Activated naive CD4-positive, alpha-beta T cell treated with anti-CD3 and anti-CD28 coated beads, Interleukin-2, amount 50 U/mL, for 24 hours (primary cell): Measurements from ENCODE around the gene TMCO4.
A peak's percentile ranks its signal among the peaks of the same experiment; 100 is the strongest.
"Not testable (repeated sequence)": the region's sequence is repeated elsewhere in the genome, so short reads cannot be mapped to it uniquely, and the experiment has no call there.

Source experiments
- H3K27ac Mint-ChIP-seq: one replicate; pipeline ENCODE4 v1.8.0; 2021; ENCODE audit warnings: mild to moderate bottlenecking, mixed read lengths
- H3K27me3 Mint-ChIP-seq: one replicate; pipeline ENCODE4 v1.8.0; 2021; ENCODE audit warnings: mixed read lengths
- H3K36me3 Mint-ChIP-seq: one replicate; pipeline ENCODE4 v1.8.0; 2021; ENCODE audit warnings: mixed read lengths
- H3K4me1 Mint-ChIP-seq: one replicate; pipeline ENCODE4 v1.8.0; 2021; ENCODE audit warnings: mixed read lengths
- H3K4me3 Mint-ChIP-seq: one replicate; pipeline ENCODE4 v1.8.0; 2021; ENCODE audit warnings: mild to moderate bottlenecking, mixed read lengths
- H3K9me3 Mint-ChIP-seq: one replicate; pipeline ENCODE4 v1.8.0; 2021; ENCODE audit warnings: mixed read lengths

The TMCO4 gene

DNA sequence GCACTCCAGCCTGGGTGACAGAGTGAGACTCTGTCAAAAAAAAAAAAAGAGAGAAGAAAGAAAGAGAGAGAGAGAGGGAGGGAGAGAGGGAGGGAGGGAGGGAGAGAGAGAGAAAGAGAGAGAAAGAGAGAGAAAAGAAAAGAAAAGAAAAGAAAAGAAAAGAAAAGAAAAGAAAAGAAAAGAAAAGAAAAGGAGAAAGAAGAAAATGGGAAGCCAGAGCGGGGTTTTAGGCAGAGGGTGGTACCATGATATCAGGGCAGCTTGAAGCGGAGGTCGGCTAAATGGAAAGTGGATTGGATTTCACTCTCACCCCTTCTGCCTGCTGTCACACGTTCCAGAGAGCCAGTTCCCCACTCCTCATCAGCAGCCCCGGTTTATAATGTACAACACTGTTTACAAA is 1.9 kb downstream of the TMCO4 start:
- no peaks in the 10 kb centered on the region for H3K27me3 Mint-ChIP-seq
- peak overlapping the region; percentile 41 for H3K4me3 Mint-ChIP-seq
- no peaks in the 10 kb centered on the region for H3K9me3 Mint-ChIP-seq
- peaks cover 44% of the 10 kb centered on the region for H3K4me1 Mint-ChIP-seq
- H3K36me3 Mint-ChIP-seq: peaks cover 5% of the 10 kb centered on the region
- no peak overlapping the region for H3K27ac Mint-ChIP-seq

- Mint-ChIP-seq H3K27ac (no peak overlapping the region), H3K36me3 (peaks cover 15% of the 10 kb centered on the region), H3K4me3 (no peak overlapping the region), H3K4me1 (peaks cover 43% of the 10 kb centered on the region), H3K27me3 (no peaks in the 10 kb centered on the region), H3K9me3 (no peaks in the 10 kb centered on the region)
Observed at GRCh38 chr1:19794583-19794982, 5.1 kb downstream of the TMCO4 start.

GRCh38 chr1:19793360-19794046 is 6.2 kb downstream of the TMCO4 start:
- Mint-ChIP-seq H3K36me3 (peaks cover 15% of the 10 kb centered on the region), H3K4me1 (peaks cover 35% of the 10 kb centered on the region), H3K27me3 (no peaks in the 10 kb centered on the region), H3K9me3 (no peaks in the 10 kb centered on the region), H3K27ac (no peak overlapping the region), H3K4me3 (no peak overlapping the region)

GRCh38 chr1:19792237-19793002 is 7.3 kb downstream of the TMCO4 start:
- Mint-ChIP-seq H3K27me3 (no peaks in the 10 kb centered on the region), H3K27ac (no peak overlapping the region), H3K9me3 (no peaks in the 10 kb centered on the region), H3K36me3 (peaks cover 15% of the 10 kb centered on the region), H3K4me3 (no peak overlapping the region), H3K4me1 (peaks cover 35% of the 10 kb centered on the region)

DNA sequence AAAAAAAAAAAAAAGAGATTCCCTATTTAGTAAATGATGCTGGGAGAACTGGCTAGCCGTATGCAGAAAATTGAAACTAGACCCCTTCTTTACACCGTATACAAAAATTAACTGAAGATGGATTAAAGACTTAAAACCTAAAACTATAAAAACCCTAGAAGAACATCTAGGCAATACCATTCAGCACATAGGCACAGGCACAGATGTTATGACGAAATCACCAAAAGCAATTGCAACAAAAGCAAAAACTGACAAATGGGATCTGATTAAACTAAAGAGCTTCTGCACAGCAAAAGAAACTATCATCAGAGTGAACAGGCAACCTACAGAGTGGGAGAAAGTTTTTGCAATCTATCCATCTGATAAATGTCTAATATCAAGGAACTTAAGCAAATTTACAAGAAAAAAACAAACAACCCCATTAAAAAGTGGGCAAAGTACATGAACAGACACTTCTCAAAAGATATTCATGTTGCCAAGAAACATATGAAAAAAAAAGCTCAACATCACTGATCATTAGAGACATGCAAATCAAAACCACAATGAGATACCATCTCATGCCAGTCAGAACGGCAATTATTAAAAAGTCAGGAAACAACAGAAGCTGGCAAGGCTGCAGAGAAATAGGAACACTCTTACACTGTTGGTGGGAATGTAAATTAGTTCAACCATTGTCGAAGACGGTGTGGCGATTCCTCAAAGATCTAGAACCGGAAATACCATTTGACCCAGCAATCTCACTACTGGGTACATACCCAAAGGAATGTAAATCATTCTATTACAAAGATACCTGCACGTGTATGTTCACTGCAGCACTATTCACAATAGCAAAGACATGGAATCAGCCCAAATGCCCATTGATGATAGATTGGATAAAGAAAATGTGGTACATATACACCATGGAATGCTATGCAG is 9.4 kb downstream of the TMCO4 start:
- not testable (repeated sequence) for H3K4me3 Mint-ChIP-seq, H3K27me3 Mint-ChIP-seq, H3K9me3 Mint-ChIP-seq, H3K27ac Mint-ChIP-seq
- H3K4me1 Mint-ChIP-seq: peaks cover 32% of the 10 kb centered on the region
- H3K36me3 Mint-ChIP-seq: peaks cover 16% of the 10 kb centered on the region

GRCh38 chr1:19786988-19787423 is 12.7 kb downstream of the TMCO4 start:
- Mint-ChIP-seq H3K9me3 (no peaks in the 10 kb centered on the region), H3K4me1 (peaks cover 14% of the 10 kb centered on the region), H3K27me3 (no peaks in the 10 kb centered on the region), H3K4me3 (no peak overlapping the region), H3K27ac (no peak overlapping the region), H3K36me3 (peaks cover 12% of the 10 kb centered on the region)

GRCh38 chr1:19785660-19786059 is 14.1 kb downstream of the TMCO4 start:
- Mint-ChIP-seq H3K4me3 (no peak overlapping the region), H3K4me1 (peaks cover 8% of the 10 kb centered on the region), H3K9me3 (no peaks in the 10 kb centered on the region), H3K27ac (no peak overlapping the region), H3K27me3 (no peaks in the 10 kb centered on the region), H3K36me3 (peaks cover 11% of the 10 kb centered on the region)

DNA sequence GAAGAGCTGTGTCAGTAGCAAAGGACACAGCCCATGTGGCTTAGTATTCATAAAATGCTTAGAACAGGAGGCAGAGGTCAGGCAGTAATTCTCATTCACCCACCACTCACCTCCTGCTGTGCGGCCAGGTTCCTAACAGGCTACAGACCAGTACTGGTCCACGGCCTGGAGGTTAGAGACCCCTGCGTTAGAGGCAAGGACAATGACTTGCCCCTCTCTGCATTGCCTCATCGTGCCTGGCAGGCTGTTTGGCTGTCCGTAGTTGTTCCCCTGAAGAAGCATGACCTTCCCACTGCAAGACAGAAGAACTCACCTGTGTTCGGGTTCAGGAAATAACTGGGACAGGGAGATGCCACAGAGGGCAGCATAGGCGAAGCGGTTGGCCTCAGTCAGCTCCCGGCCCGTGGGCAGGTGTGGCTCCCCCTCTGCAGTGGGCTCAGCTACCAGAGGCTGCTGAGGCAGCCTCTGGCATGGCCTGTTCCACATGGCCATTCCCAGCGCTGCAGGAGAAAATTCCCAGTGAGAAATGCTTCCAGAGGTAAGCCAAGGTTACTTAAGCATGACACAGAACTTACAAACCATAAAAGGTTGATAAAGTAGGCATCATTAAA is 19.3 kb downstream of the TMCO4 start:
- Mint-ChIP-seq H3K4me1 (no peaks in the 10 kb centered on the region), H3K36me3 (peaks cover 25% of the 10 kb centered on the region), H3K9me3 (no peaks in the 10 kb centered on the region), H3K27ac (no peak overlapping the region), H3K4me3 (no peak overlapping the region), H3K27me3 (no peaks in the 10 kb centered on the region)

- no peak overlapping the region for H3K27ac Mint-ChIP-seq
- H3K4me3 Mint-ChIP-seq: no peak overlapping the region
- H3K4me1 Mint-ChIP-seq: no peaks in the 10 kb centered on the region
- no peaks in the 10 kb centered on the region for H3K27me3 Mint-ChIP-seq
- H3K36me3 Mint-ChIP-seq: peaks cover 20% of the 10 kb centered on the region
- H3K9me3 Mint-ChIP-seq: no peaks in the 10 kb centered on the region
Observed at GRCh38 chr1:19776933-19777332, 22.8 kb downstream of the TMCO4 start.

GRCh38 chr1:19776287-19776686 is 23.4 kb downstream of the TMCO4 start:
- H3K27me3 Mint-ChIP-seq: no peaks in the 10 kb centered on the region
- no peaks in the 10 kb centered on the region for H3K4me1 Mint-ChIP-seq
- no peaks in the 10 kb centered on the region for H3K9me3 Mint-ChIP-seq
- peaks cover 19% of the 10 kb centered on the region for H3K36me3 Mint-ChIP-seq
- no peak overlapping the region for H3K27ac Mint-ChIP-seq
- no peak overlapping the region for H3K4me3 Mint-ChIP-seq

GRCh38 chr1:19775831-19776230 is 23.9 kb downstream of the TMCO4 start:
- Mint-ChIP-seq H3K4me1 (no peaks in the 10 kb centered on the region), H3K9me3 (no peaks in the 10 kb centered on the region), H3K27me3 (no peaks in the 10 kb centered on the region), H3K27ac (no peak overlapping the region), H3K36me3 (peaks cover 19% of the 10 kb centered on the region), H3K4me3 (no peak overlapping the region)

DNA sequence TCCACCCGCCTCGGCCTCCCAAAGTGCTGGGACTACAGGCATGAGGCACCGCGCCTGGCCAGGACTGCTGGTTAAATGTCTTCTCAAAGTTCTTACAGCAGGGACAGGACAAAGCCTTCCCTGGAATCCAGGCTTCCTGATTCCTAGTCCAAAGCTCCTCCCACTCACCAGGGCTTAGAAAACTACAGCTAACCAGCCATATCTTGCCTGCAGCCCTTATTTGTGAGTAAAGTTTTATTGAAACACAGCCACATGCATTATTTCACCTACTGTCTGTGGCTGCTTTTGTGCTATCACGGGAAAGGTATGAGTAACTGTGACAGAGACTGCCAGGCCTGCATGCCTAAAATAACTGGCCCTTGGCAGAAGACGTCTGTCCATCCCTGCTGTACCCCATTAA is 24.4 kb downstream of the TMCO4 start:
- Mint-ChIP-seq H3K27me3 (no peaks in the 10 kb centered on the region), H3K36me3 (peaks cover 18% of the 10 kb centered on the region), H3K4me3 (no peak overlapping the region), H3K27ac (no peak overlapping the region), H3K4me1 (no peaks in the 10 kb centered on the region), H3K9me3 (no peaks in the 10 kb centered on the region)

- H3K4me1 Mint-ChIP-seq: no peaks in the 10 kb centered on the region
- H3K36me3 Mint-ChIP-seq: peaks cover 14% of the 10 kb centered on the region
- H3K27me3 Mint-ChIP-seq: no peaks in the 10 kb centered on the region
- H3K27ac Mint-ChIP-seq: no peak overlapping the region
- H3K9me3 Mint-ChIP-seq: no peaks in the 10 kb centered on the region
- H3K4me3 Mint-ChIP-seq: no peak overlapping the region
Observed at GRCh38 chr1:19774180-19774785, 25.4 kb downstream of the TMCO4 start.

DNA sequence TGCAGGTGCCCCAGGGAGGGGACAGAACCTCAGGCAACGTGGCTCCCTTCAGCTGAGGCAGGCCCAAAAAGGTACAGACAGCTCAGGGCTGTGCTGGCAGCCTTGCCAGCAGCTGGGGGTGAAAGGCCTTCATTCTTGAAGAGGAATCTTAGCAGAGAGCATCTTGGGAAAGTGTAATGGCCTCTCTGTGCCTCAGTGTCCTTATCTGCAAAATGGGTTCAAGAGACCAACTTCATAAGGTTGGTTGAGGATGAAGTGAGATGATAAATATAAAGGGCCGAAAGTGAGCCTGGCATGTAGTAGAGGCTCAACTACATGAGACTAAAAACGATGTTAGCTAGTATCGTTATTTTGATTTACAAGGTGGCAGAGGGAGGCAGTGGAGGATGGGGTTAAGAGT is 26.2 kb downstream of the TMCO4 start:
- H3K36me3 Mint-ChIP-seq: peaks cover 8% of the 10 kb centered on the region
- no peak overlapping the region for H3K4me3 Mint-ChIP-seq
- H3K27ac Mint-ChIP-seq: no peak overlapping the region
- no peaks in the 10 kb centered on the region for H3K9me3 Mint-ChIP-seq
- H3K27me3 Mint-ChIP-seq: no peaks in the 10 kb centered on the region
- H3K4me1 Mint-ChIP-seq: no peaks in the 10 kb centered on the region

DNA sequence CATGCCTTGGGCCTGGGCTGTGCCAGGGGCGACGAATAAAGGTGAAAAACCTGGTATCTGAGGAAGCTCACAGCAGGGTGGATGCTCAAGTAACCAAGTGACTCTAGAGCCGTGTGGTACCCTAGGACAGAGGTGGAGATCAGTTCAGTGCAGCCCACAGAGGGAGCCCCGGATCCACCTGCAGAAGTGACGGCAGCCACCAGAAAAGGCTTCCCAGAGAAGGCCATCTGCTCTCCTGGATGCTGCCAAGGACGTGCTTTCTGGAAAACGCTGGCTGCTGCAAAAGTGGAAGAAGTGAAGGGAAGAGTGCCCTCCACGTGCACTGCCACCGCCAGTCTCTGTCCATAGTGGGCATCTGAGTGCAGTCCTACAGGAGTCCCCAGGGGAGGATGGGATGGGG is 27.7 kb downstream of the TMCO4 start:
- Mint-ChIP-seq H3K4me3 (no peak overlapping the region), H3K9me3 (no peaks in the 10 kb centered on the region), H3K27me3 (no peaks in the 10 kb centered on the region), H3K36me3 (peaks cover 4% of the 10 kb centered on the region), H3K4me1 (no peaks in the 10 kb centered on the region), H3K27ac (no peak overlapping the region)
